Ascending aorta (tissue), 2 donors: ENCODE results near the gene FNDC4. TPM values are rescaled to one million over a fixed set of nuclear protein-coding genes. Genes with fewer than 3 reads are reported as not detected.
A peak's percentile ranks its signal among the peaks of the same experiment; 100 is the strongest.

Experiments
- DNase-seq, 2 donors: peaks; one replicate each; pipeline ENCODE4 v3.0.0-alpha.2; 2019; ENCODE audit warnings: low spot score in 2 of 2
- H3K27ac ChIP-seq, 2 donors: fragments of 200-600 bp; sonication (generic); one replicate each; pipeline ENCODE4 v1.5.1; 2016 to 2017; ENCODE audit warnings: mild to moderate bottlenecking in 1 of 2
- H3K27me3 ChIP-seq: fragments of 200-600 bp; sonication (generic); one replicate; pipeline ENCODE4 v1.5.1; 2017
- H3K36me3 ChIP-seq, 2 donors: fragments of 200-600 bp; sonication (generic); one replicate each; pipeline ENCODE4 v1.5.1; 2016
- H3K4me1 ChIP-seq, 2 donors: fragments of 200-600 bp; sonication (generic); one replicate each; pipeline ENCODE4 v1.5.1; 2016 to 2017; ENCODE audit warnings: mild to moderate bottlenecking in 1 of 2
- H3K4me3 ChIP-seq, 2 donors: fragments of 200-600 bp; sonication (generic); one replicate each; pipeline ENCODE4 v1.5.1; 2016 to 2017; ENCODE audit warnings: mild to moderate bottlenecking in 1 of 2
- H3K9me3 ChIP-seq, 2 donors: fragments of 200-600 bp; sonication (generic); one replicate each; pipeline ENCODE4 v1.5.1; 2016
- intact Hi-C: fragments of 100-400 bp; cut with DNase I; formaldehyde crosslinking; loops from one replicate; pipeline ENCODE4 v1.15.1; 2023
- total RNA-seq: library from RNA; depleted of rRNA; stranded (reverse); fragments of >200 nt; gene quantifications from one replicate; pipeline ENCODE4 v1.1.0, GENCODE V29; 2016
- TF ChIP-seq, protein P1 (sequence below), 3 experiments: fragments of 200-600 bp in 2 of 3; fragments of 450-650 bp in 1 of 3; sonication (generic) in 2 of 3; IDR thresholded peaks; one replicate each; pipeline ENCODE4 v1.5.1; 2016 to 2019; ENCODE audit warnings: antibody characterized with exemption in 3 of 3, mild to moderate bottlenecking in 1 of 3, moderate library complexity in 1 of 3

The FNDC4 gene
- total RNA-seq, 1 donor from 2014 or later: 18.1 TPM

DNA sequence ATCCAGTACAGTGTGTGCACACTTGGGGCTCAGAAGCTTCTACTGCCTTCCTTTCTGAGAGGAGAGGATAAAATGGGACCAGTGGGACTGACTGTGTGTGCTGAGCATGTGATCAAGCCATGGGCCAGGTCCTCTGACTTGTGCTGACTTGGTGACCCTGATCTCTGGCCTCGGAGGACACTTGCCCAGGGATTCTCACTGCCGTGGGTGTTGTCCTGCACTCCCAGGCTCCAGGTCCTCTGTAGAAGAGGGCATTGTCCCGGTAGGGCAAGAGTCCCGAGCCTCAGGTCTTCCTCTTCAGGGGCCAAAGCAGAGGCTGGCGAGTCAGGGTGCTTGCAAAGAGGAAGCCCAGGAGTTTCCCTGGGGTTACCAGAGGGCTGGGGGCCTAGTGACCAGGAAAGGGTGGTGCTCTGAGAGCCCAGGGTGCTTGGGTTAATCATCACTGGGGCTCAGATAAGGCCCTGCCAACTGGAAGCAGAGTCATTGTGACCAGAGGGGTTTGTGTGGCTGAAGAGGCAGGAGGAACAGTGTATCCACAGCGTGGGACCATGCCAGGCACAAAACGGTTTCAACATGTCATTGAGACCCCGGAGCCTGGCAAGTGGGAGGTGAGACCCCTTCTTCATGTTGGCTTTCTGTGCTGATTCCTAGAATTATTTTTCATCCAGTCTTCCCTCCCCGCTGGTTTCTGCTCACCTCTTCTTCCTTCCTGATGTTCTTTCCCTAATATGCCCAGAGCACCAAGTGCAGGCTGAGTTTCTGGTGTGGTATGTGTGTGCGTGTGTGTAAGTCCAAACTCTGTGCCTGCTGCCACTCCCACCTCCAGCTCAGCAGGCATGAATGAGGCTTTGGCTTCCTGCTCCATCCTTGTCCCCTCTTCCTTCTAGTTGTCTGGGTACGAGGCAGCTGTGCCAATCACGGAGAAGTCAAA lies 1.6 kb upstream of the FNDC4 start, which contains the start of gene GCKR:
Gene GCKR (plus strand): TSS at position 483 of the 931 bp plus-strand sequence. CDS start 66 bp downstream, at position 549.
- Histone ChIP-seq H3K4me3 (peak within 1 kb of the TSS in 1 of 2 donors; percentile 96), H3K9me3 (no peaks in the 10 kb centered on the region), H3K27me3 (no peaks in the 10 kb centered on the region), H3K36me3 (no peaks in the 10 kb centered on the region), H3K4me1 (peaks cover 0 to 6% of the 10 kb centered on the region in 2 donors), H3K27ac (no peak within 1 kb of the TSS)
- no peak for DNase-seq
- TF ChIP-seq, protein P1, sequence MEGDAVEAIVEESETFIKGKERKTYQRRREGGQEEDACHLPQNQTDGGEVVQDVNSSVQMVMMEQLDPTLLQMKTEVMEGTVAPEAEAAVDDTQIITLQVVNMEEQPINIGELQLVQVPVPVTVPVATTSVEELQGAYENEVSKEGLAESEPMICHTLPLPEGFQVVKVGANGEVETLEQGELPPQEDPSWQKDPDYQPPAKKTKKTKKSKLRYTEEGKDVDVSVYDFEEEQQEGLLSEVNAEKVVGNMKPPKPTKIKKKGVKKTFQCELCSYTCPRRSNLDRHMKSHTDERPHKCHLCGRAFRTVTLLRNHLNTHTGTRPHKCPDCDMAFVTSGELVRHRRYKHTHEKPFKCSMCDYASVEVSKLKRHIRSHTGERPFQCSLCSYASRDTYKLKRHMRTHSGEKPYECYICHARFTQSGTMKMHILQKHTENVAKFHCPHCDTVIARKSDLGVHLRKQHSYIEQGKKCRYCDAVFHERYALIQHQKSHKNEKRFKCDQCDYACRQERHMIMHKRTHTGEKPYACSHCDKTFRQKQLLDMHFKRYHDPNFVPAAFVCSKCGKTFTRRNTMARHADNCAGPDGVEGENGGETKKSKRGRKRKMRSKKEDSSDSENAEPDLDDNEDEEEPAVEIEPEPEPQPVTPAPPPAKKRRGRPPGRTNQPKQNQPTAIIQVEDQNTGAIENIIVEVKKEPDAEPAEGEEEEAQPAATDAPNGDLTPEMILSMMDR (IDR thresholded peaks at IDR 0.05): no peak
- intact Hi-C loops: loop anchor here (10.0 kb wide), 1 partner anchor 362 kb away; the partner anchor contains the start of genes PREB and PRR30

DNA sequence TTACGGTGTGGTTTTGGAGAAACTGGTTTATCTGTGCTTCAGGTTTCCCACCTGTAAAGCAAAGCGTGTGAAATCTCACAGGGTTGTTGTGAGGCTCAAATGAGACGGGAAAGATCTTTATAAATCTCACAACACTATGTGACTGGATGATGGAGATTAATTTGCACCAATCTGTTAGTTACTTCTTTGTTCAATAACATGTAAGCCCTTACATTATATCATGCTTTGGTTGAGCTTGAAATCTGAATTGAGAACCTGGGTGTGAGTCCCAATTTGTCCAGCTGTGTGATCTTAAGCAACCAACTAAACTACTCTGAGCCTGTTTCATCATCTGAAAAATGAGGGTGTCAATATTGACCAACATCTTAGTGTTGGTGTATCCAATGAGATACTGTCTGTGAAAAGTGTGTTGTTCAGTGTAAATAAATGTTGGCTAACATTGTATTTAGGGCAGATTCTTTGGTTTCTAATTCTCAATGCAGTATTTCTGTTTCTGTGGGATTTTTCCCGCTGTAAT lies 898 bp upstream of the FNDC4 start:
- peaks cover 0 to 6% of the 10 kb centered on the region in 2 donors for H3K4me1 ChIP-seq
- no peak for DNase-seq
- no peaks in the 10 kb centered on the region for H3K27me3 ChIP-seq
- H3K9me3 ChIP-seq: no peaks in the 10 kb centered on the region
- TF ChIP-seq, protein P1 (IDR thresholded peaks at IDR 0.05): no peak
- peak overlapping the region in 1 of 2 donors; percentile 96 for H3K4me3 ChIP-seq
- intact Hi-C loops: loop anchor here (10.0 kb wide), 1 partner anchor 361 kb away; the partner anchor contains the start of genes PREB and PRR30
- H3K27ac ChIP-seq: no peak overlapping the region
- H3K36me3 ChIP-seq: no peaks in the 10 kb centered on the region

DNA sequence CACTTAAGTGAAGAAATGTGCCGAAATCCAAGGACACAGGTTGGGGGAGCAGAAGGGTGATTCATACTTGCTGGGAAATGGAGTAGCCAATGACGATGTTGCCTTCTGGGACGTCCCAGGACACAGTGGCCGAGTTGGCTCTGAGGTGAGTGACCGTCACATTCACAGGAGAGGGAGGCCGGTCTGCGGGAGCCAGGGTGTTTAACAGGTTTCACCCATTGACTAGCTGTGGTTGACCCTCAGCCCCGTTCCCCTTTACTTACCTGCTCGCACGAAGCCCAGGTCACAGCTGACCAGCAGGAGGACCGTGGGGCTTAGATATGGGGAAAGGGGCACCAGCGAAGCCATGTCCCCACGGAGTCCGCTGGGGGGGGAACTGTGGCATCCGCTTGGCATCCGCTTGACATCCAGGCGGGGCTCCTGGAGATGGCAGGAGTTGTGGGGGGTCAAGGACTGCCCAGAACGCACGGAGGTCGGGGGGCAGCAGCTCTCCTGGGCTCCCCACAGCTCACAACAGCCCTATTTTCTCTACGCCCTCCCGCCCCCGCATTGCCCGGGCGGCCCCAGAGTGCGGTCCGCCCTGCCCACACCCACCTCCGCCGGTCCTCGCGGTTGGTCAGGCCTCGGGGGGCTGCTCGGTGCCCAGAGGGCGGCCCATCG lies 586 bp downstream of the FNDC4 start:
- Histone ChIP-seq H3K36me3 (no peaks in the 10 kb centered on the region), H3K27me3 (no peaks in the 10 kb centered on the region), H3K9me3 (no peaks in the 10 kb centered on the region), H3K4me1 (peaks cover 0 to 11% of the 10 kb centered on the region in 2 donors), H3K4me3 (peak overlapping the region; percentile 80 to 96), H3K27ac (peak overlapping the region; percentile 81 to 91)
- peak in 1 of 2 donors; percentile 84 for DNase-seq
- intact Hi-C loops: loop anchor here (10.0 kb wide), 1 partner anchor 360 kb away; the partner anchor contains the start of genes PREB and PRR30
- TF ChIP-seq, protein P1 (IDR thresholded peaks at IDR 0.05): no peak

DNA sequence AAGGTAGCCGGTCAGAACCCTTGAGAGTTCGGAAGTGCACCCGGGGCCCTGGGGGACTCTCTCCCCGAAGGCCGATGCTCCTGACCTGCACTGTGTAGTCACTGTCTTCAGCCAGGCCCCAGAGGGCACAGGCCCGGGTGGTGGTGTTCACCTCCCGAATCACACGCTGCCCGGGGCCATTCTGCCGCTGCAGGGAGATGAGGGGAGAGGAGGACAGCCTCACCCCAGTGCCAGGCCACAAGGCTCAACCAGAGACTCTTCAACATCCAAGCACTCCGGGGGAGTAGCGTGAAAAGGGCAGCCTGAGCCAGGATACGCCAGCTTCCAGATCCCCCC lies 1.1 kb downstream of the FNDC4 start:
- Histone ChIP-seq H3K4me1 (peaks cover 0 to 14% of the 10 kb centered on the region in 2 donors), H3K27ac (peak overlapping the region; percentile 81 to 91), H3K4me3 (peak overlapping the region; percentile 80 to 96), H3K9me3 (no peaks in the 10 kb centered on the region), H3K36me3 (no peaks in the 10 kb centered on the region), H3K27me3 (no peaks in the 10 kb centered on the region)
- TF ChIP-seq, protein P1 (IDR thresholded peaks at IDR 0.05): no peak
- DNase-seq: no peak
- intact Hi-C loops: loop anchor here (10.0 kb wide), 1 partner anchor 359 kb away; the partner anchor contains the start of genes PREB and PRR30

DNA sequence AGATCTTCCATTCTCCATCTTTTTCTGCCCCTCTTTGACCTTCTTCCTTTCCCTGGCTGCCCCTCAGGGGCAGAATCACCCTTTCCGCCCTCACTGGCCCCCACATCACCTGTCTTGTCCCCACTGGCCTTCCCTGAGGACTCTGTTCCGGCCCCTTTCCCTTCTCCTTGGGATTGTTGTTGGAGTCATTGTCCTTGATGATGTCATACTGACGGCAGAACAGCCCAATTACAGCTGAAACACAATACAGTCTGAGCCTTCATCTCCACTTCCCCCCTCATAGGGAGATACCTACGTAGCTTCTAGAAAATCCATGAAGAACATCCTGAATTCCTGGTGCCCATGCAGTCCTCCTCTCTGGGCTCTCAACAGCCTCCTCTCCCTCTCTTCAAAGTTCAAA lies 2.4 kb downstream of the FNDC4 start:
- TF ChIP-seq, protein P1 (IDR thresholded peaks at IDR 0.05): no peak
- Histone ChIP-seq H3K9me3 (no peaks in the 10 kb centered on the region), H3K27me3 (no peaks in the 10 kb centered on the region), H3K4me3 (no peak overlapping the region), H3K4me1 (peaks cover 0 to 17% of the 10 kb centered on the region in 2 donors), H3K27ac (no peak overlapping the region), H3K36me3 (no peaks in the 10 kb centered on the region)
- no peak for DNase-seq
- intact Hi-C loops: loop anchor here (10.0 kb wide), 1 partner anchor 358 kb away; the partner anchor contains the start of genes PREB and PRR30
